Measurements from ENCODE around the gene SSTR4. TPM values are rescaled to one million over a fixed set of nuclear protein-coding genes. Genes with fewer than 3 reads are reported as not detected.

Gene SSTR4
- total and polyA plus RNA-seq, 2 donors (not counting 3 experiments of a cell fraction or from before 2014, with no cell fraction given): not detected

DNA sequence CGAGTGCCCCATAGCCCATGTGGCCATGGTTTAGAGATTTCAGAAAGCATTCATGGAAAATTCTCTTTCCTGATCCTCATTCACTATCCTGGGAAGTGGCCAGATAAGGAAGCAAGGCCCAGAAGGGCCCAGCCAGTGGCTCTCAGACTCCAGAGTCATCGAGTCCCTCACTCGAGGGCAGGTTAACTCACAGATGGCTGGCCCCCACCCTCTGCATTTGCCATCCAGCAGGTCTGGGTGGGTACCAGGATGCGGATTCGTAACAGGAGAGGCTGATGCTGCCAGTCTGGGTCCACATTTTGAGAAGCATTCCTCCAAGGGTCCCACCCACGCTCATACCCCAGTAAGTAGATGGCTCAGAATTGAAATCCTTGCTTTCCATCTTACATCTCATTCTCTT is 3.8 kb upstream of the SSTR4 start:
- POLR2A ChIA-PET: no interaction called here
- peaks cover 10 to 14% of the 10 kb centered on the region in 2 experiments for H3K27me3 ChIP-seq (ENCODE audit: control insufficient read depth in 2 of 2, insufficient read depth in 2 of 2, low read length in 2 of 2)
- no peaks in the 10 kb centered on the region for H4K20me1 ChIP-seq (replicated peaks; ENCODE audit: control insufficient read depth, extremely low read depth, insufficient read depth, low read length)
- no peak overlapping the region for H3K27ac ChIP-seq (ENCODE audit: insufficient read depth, low read depth, low read length)
- no peaks in the 10 kb centered on the region for H3K36me3 ChIP-seq (ENCODE audit: control insufficient read depth in 2 of 2, extremely low read depth in 1 of 2, insufficient read depth in 2 of 2, low read length in 2 of 2)
- DNase-seq (ENCODE audit: low read depth, low spot score) (no peak), FAIRE-seq (no peak)
- dilution Hi-C loops (cut with MboI; ENCODE audit: extremely low pct_ligation_motif_present, low sequenced_read_pairs): no loop called here
- H3K79me2 ChIP-seq (ENCODE audit: control insufficient read depth, insufficient read depth, low read length): no peaks in the 10 kb centered on the region
- no peak overlapping the region for H3K9ac ChIP-seq (replicated peaks; ENCODE audit: extremely low read depth, insufficient read depth, low read length)
- no peak overlapping the region for H2AFZ ChIP-seq (ENCODE audit: low read depth, low read length)
- intact Hi-C loops (cut with micrococcal nuclease): no loop called here
- TF ChIP-seq EZH2 (IDR thresholded peaks at IDR 0.05; ENCODE audit: borderline replicate concordance, low read depth, low read length, severe bottlenecking) (no peak), MYC (IDR thresholded peaks at IDR 0.05; ENCODE audit: low read depth, low read length) (no peak), GATA2 (IDR thresholded peaks at IDR 0.05; ENCODE audit: insufficient read depth, insufficient read length, low read depth, low read length) (no peak)
- TF ChIP-seq, protein P1, sequence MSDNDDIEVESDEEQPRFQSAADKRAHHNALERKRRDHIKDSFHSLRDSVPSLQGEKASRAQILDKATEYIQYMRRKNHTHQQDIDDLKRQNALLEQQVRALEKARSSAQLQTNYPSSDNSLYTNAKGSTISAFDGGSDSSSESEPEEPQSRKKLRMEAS (IDR thresholded peaks at IDR 0.05; ENCODE audit: insufficient read depth, insufficient read length): no peak
- no peaks in the 10 kb centered on the region for H3K4me1 ChIP-seq (ENCODE audit: control insufficient read depth, extremely low read depth, insufficient read depth, low read length)
- no peak overlapping the region for H3K4me2 ChIP-seq (ENCODE audit: insufficient read depth, low read length)
- CTCF ChIA-PET: no interaction called here
- no peak overlapping the region for H3K4me3 ChIP-seq (replicated peaks in 1 of 3; ENCODE audit: insufficient read depth in 1 of 3, low read depth in 1 of 3, low read length in 3 of 3)
- BruUV-seq (replicated peaks): no TSS peak
- H3K9me3 ChIP-seq (replicated peaks; ENCODE audit: control insufficient read depth, insufficient read depth, low read length): no peaks in the 10 kb centered on the region
- no peaks in the 10 kb centered on the region for H3K9me1 ChIP-seq (replicated peaks; ENCODE audit: control insufficient read depth, extremely low read depth, insufficient read depth, low read length)

- DNase-seq (ENCODE audit: low read depth, low spot score): no peak
- no peak overlapping the region for H3K4me3 ChIP-seq (replicated peaks in 1 of 3; ENCODE audit: insufficient read depth in 1 of 3, low read depth in 1 of 3, low read length in 3 of 3)
- no peaks in the 10 kb centered on the region for H3K9me3 ChIP-seq (replicated peaks; ENCODE audit: control insufficient read depth, insufficient read depth, low read length)
- H3K36me3 ChIP-seq (ENCODE audit: control insufficient read depth in 2 of 2, extremely low read depth in 1 of 2, insufficient read depth in 2 of 2, low read length in 2 of 2): no peaks in the 10 kb centered on the region
- no peaks in the 10 kb centered on the region for H3K9me1 ChIP-seq (replicated peaks; ENCODE audit: control insufficient read depth, extremely low read depth, insufficient read depth, low read length)
- no peaks in the 10 kb centered on the region for H4K20me1 ChIP-seq (replicated peaks; ENCODE audit: control insufficient read depth, extremely low read depth, insufficient read depth, low read length)
- ChIA-PET CTCF (interaction anchor here (1.0 kb wide), 1 partner anchor 85 kb away, joined by 3 read pairs; no protein-coding TSS in a partner anchor), POLR2A (no interaction called here)
- no peak overlapping the region for H2AFZ ChIP-seq (ENCODE audit: low read depth, low read length)
- H3K27ac ChIP-seq (ENCODE audit: insufficient read depth, low read depth, low read length): no peak overlapping the region
- no peak overlapping the region for H3K9ac ChIP-seq (replicated peaks; ENCODE audit: extremely low read depth, insufficient read depth, low read length)
- no TSS peak for BruUV-seq (replicated peaks)
- intact Hi-C loops (cut with micrococcal nuclease): no loop called here
- H3K4me2 ChIP-seq (ENCODE audit: insufficient read depth, low read length): no peak overlapping the region
- H3K79me2 ChIP-seq (ENCODE audit: control insufficient read depth, insufficient read depth, low read length): no peaks in the 10 kb centered on the region
- TF ChIP-seq POLR2A (IDR thresholded peaks at IDR 0.05; ENCODE audit: low read depth, low read length) (no peak), JUN (IDR thresholded peaks at IDR 0.05; ENCODE audit: borderline replicate concordance, insufficient read depth, insufficient read length, low read depth) (no peak), FOS (IDR thresholded peaks at IDR 0.05; ENCODE audit: borderline replicate concordance, insufficient read depth, low read length) (no peak), CTCF (IDR thresholded peaks at IDR 0.05; ENCODE audit: extremely low read depth in 1 of 2, insufficient read depth in 1 of 2, low read depth in 1 of 2, low read length in 2 of 2) (no peak), GATA2 (IDR thresholded peaks at IDR 0.05; ENCODE audit: insufficient read depth, insufficient read length, low read depth, low read length) (no peak), POLR2AphosphoS5 (IDR thresholded peaks at IDR 0.05; ENCODE audit: insufficient read depth, low read depth, low read length) (no peak), MYC (IDR thresholded peaks at IDR 0.05; ENCODE audit: low read depth, low read length) (no peak), EZH2 (IDR thresholded peaks at IDR 0.05; ENCODE audit: borderline replicate concordance, low read depth, low read length, severe bottlenecking) (no peak)
- TF ChIP-seq, protein P1 (IDR thresholded peaks at IDR 0.05; ENCODE audit: insufficient read depth, insufficient read length): no peak
- H3K4me1 ChIP-seq (ENCODE audit: control insufficient read depth, extremely low read depth, insufficient read depth, low read length): no peaks in the 10 kb centered on the region
- dilution Hi-C loops (cut with MboI; ENCODE audit: extremely low pct_ligation_motif_present, low sequenced_read_pairs): no loop called here
- no peak for FAIRE-seq
- peaks cover 8 to 18% of the 10 kb centered on the region in 2 experiments for H3K27me3 ChIP-seq (ENCODE audit: control insufficient read depth in 2 of 2, insufficient read depth in 2 of 2, low read length in 2 of 2)
These were observed 2.9 kb upstream of the SSTR4 start for GRCh38 chr20:23032056-23032749.
